SKM-1 treated with dmso at 0.1 percent for 144 hours (cell line): ENCODE results near the gene PLCXD3.

Source experiments
- DNase-seq: peaks from one replicate; lab custom pipeline; 2025; ENCODE audit not compliant: unreplicated experiment; lab: John Stamatoyannopoulos, UW

PLCXD3 gene

GRCh38 chr5:41289970-41290464, 220.4 kb downstream of the PLCXD3 start:
- DNase-seq, result no peak

- no peak for DNase-seq
Observed at GRCh38 chr5:41286696-41287095, 223.7 kb downstream of the PLCXD3 start.

GRCh38 chr5:41286165-41286564, 224.2 kb downstream of the PLCXD3 start:
- DNase-seq, result no peak

GRCh38 chr5:41284938-41285337, 225.5 kb downstream of the PLCXD3 start:
- no peak for DNase-seq

GRCh38 chr5:41281215-41281810, 229.1 kb downstream of the PLCXD3 start:
- DNase-seq, result no peak

- no peak for DNase-seq
Observed at GRCh38 chr5:41279040-41279439, 231.4 kb downstream of the PLCXD3 start.

- DNase-seq, result peak; percentile 6
Observed at GRCh38 chr5:41277476-41278245, 232.7 kb downstream of the PLCXD3 start.

GRCh38 chr5:41275813-41276512, 234.4 kb downstream of the PLCXD3 start:
- no peak for DNase-seq

- DNase-seq, result peak; percentile 32
Observed at GRCh38 chr5:41270423-41271251, 239.8 kb downstream of the PLCXD3 start.

- DNase-seq, result no peak
Observed at GRCh38 chr5:41268894-41269293, 241.5 kb downstream of the PLCXD3 start.

GRCh38 chr5:41266377-41266776, 244.0 kb downstream of the PLCXD3 start:
- DNase-seq, result no peak

GRCh38 chr5:41264019-41264418, 246.4 kb downstream of the PLCXD3 start:
- DNase-seq, result no peak

GRCh38 chr5:41263335-41263734, 247.1 kb downstream of the PLCXD3 start:
- DNase-seq, result no peak
